Right cardiac atrium (tissue), 5 donors: ENCODE results near the gene UBE2D1. TPM values are rescaled to one million over a fixed set of nuclear protein-coding genes. Genes with fewer than 3 reads are reported as not detected.
"Not testable (repeated sequence)": the region's sequence is repeated elsewhere in the genome, so short reads cannot be mapped to it uniquely, and the experiment has no call there.

Source experiments
- ATAC-seq, 2 donors: fragments of 200-7000 bp; cut with Tn5 transposase; one replicate each; pipeline versions ENCODE4 v1.8.0 to v1.9.1; 2020; ENCODE audit warnings: moderate library complexity in 2 of 2, mild to moderate bottlenecking in 1 of 2
- DNase-seq, 3 donors: peaks; one replicate each; pipeline ENCODE4 v3.0.0-alpha.2; 2020
- H3K27ac ChIP-seq: one replicate; pipeline ENCODE4 v1.5.1; 2013; ENCODE audit warnings: mild to moderate bottlenecking, low read length, control low read depth, moderate library complexity
- H3K27me3 ChIP-seq: one replicate; pipeline ENCODE4 v1.6.1; 2013; ENCODE audit not compliant: control insufficient read depth, insufficient read depth
- H3K4me1 ChIP-seq: one replicate; pipeline ENCODE4 v1.6.1; 2013; ENCODE audit warnings: low read length; ENCODE audit not compliant: control insufficient read depth, insufficient read depth
- H3K4me3 ChIP-seq: one replicate; pipeline ENCODE4 v1.5.1; 2013; ENCODE audit warnings: low read length, control low read depth
- H3K9me3 ChIP-seq: one replicate; pipeline ENCODE4 v1.6.1; 2013; ENCODE audit warnings: low read length; ENCODE audit not compliant: control insufficient read depth
- WGBS: extraction: QIAGEN DNeasy Blood & Tissue Kit; methylation state at CpG from one replicate; pipeline ENCODE4 v1.1.7; 2013; 5-methylcytosine and 5-hydroxymethylcytosine counted together
- intact Hi-C, 4 donors: fragments of 100-400 bp; cut with DNase I; formaldehyde crosslinking; loops; one replicate each; pipeline versions ENCODE4 v1.11.0 to v1.14.0; 2022 to 2023
- polyA plus RNA-seq: library from polyadenylated mRNA; stranded (reverse); fragments of 200-250 nt; gene quantifications from one replicate; pipeline ENCODE4 v1.2.3, GENCODE V29; 2013
- total RNA-seq, 4 donors: library from RNA; stranded (reverse); fragmentation: NEBNext Ultra II Directional; extraction: Animal tissue kit (Norgen Biotek cat#: 25700); gene quantifications; one replicate each; pipeline ENCODE4 v1.2.1, GENCODE V29; 2021
- donor health status: healthy with polysubstance abuse.
- donor health status: DM: no; HTN: yes; CAD: no.
- donor health status: DM: no; HTN: no; CAD: no.
- donor health status: DM: no; HTN: yes; CAD: no; lungs with severe emphysema.
- donor health status: DM: yes; HTN: yes; CAD: no.

The UBE2D1 gene
- total and polyA plus RNA-seq, 5 donors: 28.0 to 40.3 (median 35.4) TPM

- no peaks in the 10 kb centered on the region for H3K4me1 ChIP-seq
- ATAC-seq: no peak
- intact Hi-C loops: no loop called here
- 96% methylated on average over 2 of the region's 2 CpGs for WGBS
- no peak overlapping the region for H3K27ac ChIP-seq
- no peak overlapping the region for H3K4me3 ChIP-seq
- DNase-seq: no peak
- H3K9me3 ChIP-seq: no peaks in the 10 kb centered on the region
- no peaks in the 10 kb centered on the region for H3K27me3 ChIP-seq
These were observed 69.2 kb downstream of the UBE2D1 start for GRCh38 chr10:58404001-58404400.

- H3K9me3 ChIP-seq: no peaks in the 10 kb centered on the region
- DNase-seq (no peak), ATAC-seq (no peak)
- no peaks in the 10 kb centered on the region for H3K4me1 ChIP-seq
- no peak overlapping the region for H3K4me3 ChIP-seq
- no peaks in the 10 kb centered on the region for H3K27me3 ChIP-seq
- intact Hi-C loops: no loop called here
- no peak overlapping the region for H3K27ac ChIP-seq
- WGBS: 69% methylated on average over 4 of the region's 4 CpGs
These were observed 75.3 kb downstream of the UBE2D1 start for GRCh38 chr10:58409956-58410610.

GRCh38 chr10:58412502-58412961 is 77.7 kb downstream of the UBE2D1 start:
- intact Hi-C loops: no loop called here
- WGBS: 50% methylated on average over 2 of the region's 2 CpGs
- DNase-seq (no peak), ATAC-seq (no peak)
- Histone ChIP-seq H3K4me1 (no peaks in the 10 kb centered on the region), H3K27me3 (no peaks in the 10 kb centered on the region), H3K4me3 (no peak overlapping the region), H3K27ac (no peak overlapping the region), H3K9me3 (no peaks in the 10 kb centered on the region)

GRCh38 chr10:58414270-58415041 is 79.7 kb downstream of the UBE2D1 start:
- DNase-seq (no peak), ATAC-seq (peak; percentile 44 to 60)
- Histone ChIP-seq H3K9me3 (no peaks in the 10 kb centered on the region), H3K4me1 (no peaks in the 10 kb centered on the region), H3K27ac (peak overlapping the region; percentile 48), H3K4me3 (no peak overlapping the region), H3K27me3 (no peaks in the 10 kb centered on the region)
- WGBS: 38% methylated on average over 5 of the region's 5 CpGs
- intact Hi-C loops: no loop called here

- DNase-seq (no peak), ATAC-seq (no peak)
- intact Hi-C loops: no loop called here
- H3K9me3 ChIP-seq: no peaks in the 10 kb centered on the region
- no peaks in the 10 kb centered on the region for H3K27me3 ChIP-seq
- H3K4me1 ChIP-seq: no peaks in the 10 kb centered on the region
- H3K4me3 ChIP-seq: no peak overlapping the region
- H3K27ac ChIP-seq: no peak overlapping the region
These were observed 81.0 kb downstream of the UBE2D1 start for GRCh38 chr10:58415757-58416156.

GRCh38 chr10:58417902-58418301 is 83.1 kb downstream of the UBE2D1 start:
- H3K27me3 ChIP-seq, DNase-seq, H3K27ac ChIP-seq, H3K4me3 ChIP-seq, intact Hi-C loops, H3K4me1 ChIP-seq, ATAC-seq, H3K9me3 ChIP-seq: not testable (repeated sequence)
- 94% methylated on average over 2 of the region's 2 CpGs for WGBS

Other genes with a start within 250 kb of the UBE2D1 start
- 1 to 10 TPM; 2.1 to 2.6 (median 2.3) TPM for gene IPMK, start 67.1 kb upstream of the UBE2D1 start, total RNA-seq
- gene IPMK, start 67.1 kb upstream of the UBE2D1 start, polyA plus RNA-seq: 1.2 TPM
- gene CISD1, start 65.8 kb upstream of the UBE2D1 start, total RNA-seq: 100 to 1,000 TPM; 119 to 159 (median 137) TPM
- 100 TPM for gene CISD1, start 65.8 kb upstream of the UBE2D1 start, polyA plus RNA-seq
- gene TFAM, start 50.4 kb downstream of the UBE2D1 start, total RNA-seq: 10 to 100 TPM; 26.6 to 34.0 (median 30.0) TPM
- 11.1 TPM for gene TFAM, start 50.4 kb downstream of the UBE2D1 start, polyA plus RNA-seq
- 10 to 100 TPM; 11.9 to 15.9 (median 14.5) TPM for gene BICC1, start 177.9 kb downstream of the UBE2D1 start, total RNA-seq
- gene BICC1, start 177.9 kb downstream of the UBE2D1 start, polyA plus RNA-seq: 5.2 TPM